CD4-positive, alpha-beta T cell treated with Interleukin-17A for 1 hour (primary cell): ENCODE results near the gene YIPF5.

ENCODE experiments used
- DNase-seq: peaks from one replicate; pipeline ENCODE4 v3.0.0-alpha.2; 2020

The YIPF5 gene

GRCh38 chr5:144121577-144121976 lies 48.9 kb downstream of the YIPF5 start:
- no peak for DNase-seq

DNA sequence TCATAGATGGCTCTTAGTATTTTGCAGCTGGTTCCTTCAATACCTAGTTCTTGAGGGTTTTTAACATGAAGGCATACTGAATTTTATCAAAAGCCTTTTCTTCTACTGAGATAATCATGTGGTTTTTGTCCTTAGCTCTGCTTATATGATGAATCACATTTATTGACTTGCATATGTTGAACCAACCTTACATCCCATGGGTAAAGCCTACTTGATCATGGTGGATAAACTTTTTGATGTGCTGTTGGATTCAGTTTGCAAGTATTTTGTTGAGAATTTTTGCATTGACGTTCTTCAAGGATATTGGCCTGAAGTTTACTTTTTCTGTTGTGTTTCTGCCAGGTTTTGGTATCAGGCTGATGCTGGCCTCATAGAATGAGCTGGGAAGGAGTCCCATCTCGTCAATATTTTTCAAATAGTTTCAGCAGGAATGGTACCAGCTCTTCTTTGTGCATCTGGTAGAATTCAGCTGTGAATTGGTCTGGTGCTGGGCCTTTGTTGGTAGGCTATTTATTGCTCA lies 49.7 kb downstream of the YIPF5 start:
- DNase-seq, result no peak

DNA sequence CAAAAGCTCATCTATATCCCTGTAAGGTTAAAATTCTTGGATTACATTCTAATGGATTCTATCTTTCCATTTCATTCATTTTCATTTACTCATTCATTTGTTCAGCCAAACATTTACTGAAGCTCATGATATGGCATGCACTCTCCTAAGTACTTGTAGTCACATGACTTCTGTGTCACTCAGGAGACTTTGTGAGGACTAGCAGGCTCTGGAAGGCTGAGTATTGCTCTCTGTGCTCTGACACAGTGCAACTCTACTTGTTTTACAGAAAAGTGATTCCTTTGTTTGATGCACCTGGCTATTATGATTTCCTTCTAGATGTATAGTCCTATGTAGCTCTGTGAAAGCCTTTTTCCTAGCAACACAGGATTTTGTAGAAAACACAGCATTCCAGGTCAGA lies 53.0 kb downstream of the YIPF5 start:
- DNase-seq, result no peak

DNA sequence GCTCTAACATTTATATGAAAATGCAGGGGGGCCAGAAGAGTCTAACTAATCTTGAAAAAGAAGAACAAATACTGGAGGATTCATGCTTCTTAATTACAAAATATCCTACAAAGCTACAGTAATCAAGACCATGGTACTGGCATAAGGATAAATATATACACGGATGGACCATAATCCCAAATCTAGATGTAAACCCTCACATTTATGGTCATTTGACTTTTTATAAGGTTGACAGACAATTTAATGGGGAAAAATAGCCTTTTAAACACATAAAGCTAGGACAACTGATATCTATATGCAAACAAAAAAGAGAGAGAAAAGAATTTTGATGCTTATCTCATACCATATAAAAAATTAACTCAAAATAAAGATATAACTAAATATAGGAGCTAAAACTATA lies 55.9 kb downstream of the YIPF5 start:
- no peak for DNase-seq
